Hippocampal formation (tissue), 2 donors: ENCODE measurements around the gene PHF20.
A peak's percentile ranks its signal among the peaks of the same experiment; 100 is the strongest.
"Not testable (repeated sequence)": the region's sequence is repeated elsewhere in the genome, so short reads cannot be mapped to it uniquely, and the experiment has no call there.

Experiments used
- DNase-seq, 2 donors: peaks; one replicate each; lab custom pipeline; 2025; lab: John Stamatoyannopoulos, UW

The PHF20 gene

DNA sequence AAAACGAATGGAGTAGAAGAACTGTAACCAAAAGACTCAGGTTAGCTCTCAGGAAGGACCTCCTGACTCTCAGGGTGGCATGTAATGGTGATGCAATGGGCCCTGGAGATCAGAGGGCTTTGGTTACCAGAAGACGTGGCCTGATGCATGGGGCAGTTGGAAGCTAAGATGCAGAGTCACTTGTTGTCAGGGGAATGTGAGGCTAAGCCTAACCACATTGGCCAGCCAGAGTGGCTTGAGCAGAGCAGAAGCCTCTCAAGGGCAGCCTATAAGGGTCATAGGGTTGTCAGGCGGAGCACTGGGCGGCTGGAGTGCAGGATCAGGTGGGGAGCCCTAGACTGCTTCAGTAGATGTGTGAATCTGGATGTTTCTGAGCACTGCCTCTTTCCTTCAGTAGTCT, 202.4 kb downstream of the PHF20 start:
- DNase-seq: no peak

GRCh38 chr20:35975576-35976373, 204.0 kb downstream of the PHF20 start:
- DNase-seq: no peak

- no peak for DNase-seq
Measured at GRCh38 chr20:35978041-35978513, 206.3 kb downstream of the PHF20 start.

GRCh38 chr20:35979544-35979943, 207.7 kb downstream of the PHF20 start:
- DNase-seq: no peak

DNA sequence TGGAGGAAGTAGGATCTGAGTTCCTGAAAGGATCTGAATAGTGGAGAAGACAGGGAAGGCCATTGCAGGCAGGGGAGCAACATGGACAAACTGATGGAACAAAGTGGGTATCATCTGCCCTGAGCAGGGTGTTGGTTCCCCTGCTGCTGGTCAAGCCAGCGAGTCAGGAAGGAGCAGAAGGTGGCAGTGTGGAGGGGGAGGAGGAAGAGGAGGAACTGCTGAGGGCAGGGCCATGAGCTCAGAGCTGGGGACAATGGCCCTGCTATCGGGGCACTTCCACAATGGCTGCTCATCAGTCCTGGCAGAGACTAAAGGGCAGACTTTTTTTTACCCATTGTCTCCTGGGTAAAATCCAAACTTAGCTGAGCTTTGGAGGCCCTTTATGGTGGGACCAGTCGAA, 210.2 kb downstream of the PHF20 start:
- DNase-seq: no peak

DNA sequence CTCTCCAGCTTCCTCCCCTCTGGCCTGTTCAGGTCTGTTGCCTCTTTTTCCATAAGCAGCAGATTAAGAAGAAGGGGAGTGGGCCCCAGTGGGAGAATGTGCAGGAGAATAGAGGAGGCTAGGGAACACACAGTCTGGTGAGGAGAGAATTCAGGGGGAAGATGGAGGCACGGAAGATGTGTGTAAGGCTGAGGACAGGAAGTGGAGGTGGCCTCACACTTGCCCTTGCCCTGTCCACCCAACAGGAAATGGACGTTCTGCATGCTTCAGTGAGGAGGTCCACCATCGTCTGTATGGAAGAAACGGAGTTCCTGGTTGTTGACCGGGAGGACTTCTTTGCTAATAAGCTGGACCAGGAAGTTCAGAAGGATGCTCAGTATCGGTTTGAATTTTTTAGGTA, 212.6 kb downstream of the PHF20 start:
- DNase-seq: no peak

DNA sequence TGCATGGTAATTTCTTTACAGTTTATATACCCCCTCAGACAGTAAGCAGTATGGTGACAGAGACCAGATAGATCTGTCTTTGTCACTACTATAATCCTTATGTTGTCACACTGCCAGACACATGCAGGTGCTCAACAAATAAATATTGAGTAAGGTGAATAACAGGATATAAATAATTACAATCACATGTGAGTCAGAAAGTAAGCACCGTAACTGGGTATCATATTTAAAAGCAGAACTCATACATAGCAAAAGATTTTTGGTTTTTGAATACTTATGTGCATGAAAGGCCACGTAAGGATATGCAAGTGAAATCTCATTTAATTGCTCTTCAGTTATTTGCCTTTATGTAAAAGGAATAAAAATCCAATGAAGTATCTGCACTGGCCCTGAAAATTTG, 214.0 kb downstream of the PHF20 start:
- DNase-seq: no peak

- no peak for DNase-seq
Measured at GRCh38 chr20:35988910-35989463, 217.2 kb downstream of the PHF20 start.

- DNase-seq: no peak
Measured at GRCh38 chr20:35991142-35991771, 219.4 kb downstream of the PHF20 start.

DNA sequence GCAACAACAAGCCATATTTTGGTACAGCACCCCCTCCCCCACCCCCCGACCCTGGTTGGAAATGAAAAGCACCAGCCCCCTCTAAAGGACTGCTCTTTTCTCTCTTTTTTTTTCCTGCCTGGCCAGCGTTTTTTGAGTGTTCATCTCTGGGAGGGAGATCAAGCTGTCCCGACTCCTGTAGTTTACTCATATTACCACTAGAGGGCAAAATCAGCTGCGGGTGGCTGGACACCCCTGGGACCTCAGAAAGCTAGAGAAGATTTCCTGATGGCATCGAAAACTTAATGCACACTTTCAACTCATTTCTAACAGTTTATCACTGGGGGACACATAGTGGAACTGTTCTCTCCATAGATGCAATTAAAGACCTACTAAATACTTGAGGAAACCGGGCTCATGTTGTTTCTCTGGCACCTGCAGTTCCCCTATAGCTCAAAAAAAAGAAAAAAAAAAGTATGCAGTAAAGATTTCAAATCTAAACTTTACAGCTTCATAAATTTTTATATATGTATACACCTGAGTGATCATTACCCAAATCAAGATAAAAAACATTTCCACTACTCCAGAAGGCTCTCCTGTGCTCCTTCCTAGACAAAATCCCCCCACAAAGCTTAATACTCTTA, 221.0 kb downstream of the PHF20 start:
- peak; percentile 15 to 75 for DNase-seq

- DNase-seq: peak; percentile 28 to 62
Measured at GRCh38 chr20:35994994-35995453, 223.2 kb downstream of the PHF20 start.

DNA sequence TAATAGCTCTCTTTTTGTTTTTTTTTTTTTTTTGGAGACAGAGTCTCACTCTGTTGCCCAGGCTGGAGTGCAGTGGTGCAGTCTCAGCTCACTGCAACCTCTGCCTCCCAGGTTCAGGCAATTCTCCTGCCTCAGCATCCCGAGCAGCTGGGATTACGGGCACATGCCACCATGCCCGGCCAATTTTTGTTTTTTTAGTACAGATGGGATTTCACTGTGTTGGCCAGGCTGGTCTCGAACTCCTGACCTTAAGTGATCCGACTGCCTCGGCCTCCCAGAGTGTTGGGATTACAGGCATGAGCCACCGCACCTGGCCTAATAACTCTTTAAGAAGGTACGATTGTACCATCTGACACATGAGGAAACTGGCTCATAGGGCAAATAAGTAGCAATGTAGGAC, 224.7 kb downstream of the PHF20 start:
- DNase-seq: not testable (repeated sequence)
